ENCODE results near the gene PRRC1.

- TF ChIP-seq, protein P1, sequence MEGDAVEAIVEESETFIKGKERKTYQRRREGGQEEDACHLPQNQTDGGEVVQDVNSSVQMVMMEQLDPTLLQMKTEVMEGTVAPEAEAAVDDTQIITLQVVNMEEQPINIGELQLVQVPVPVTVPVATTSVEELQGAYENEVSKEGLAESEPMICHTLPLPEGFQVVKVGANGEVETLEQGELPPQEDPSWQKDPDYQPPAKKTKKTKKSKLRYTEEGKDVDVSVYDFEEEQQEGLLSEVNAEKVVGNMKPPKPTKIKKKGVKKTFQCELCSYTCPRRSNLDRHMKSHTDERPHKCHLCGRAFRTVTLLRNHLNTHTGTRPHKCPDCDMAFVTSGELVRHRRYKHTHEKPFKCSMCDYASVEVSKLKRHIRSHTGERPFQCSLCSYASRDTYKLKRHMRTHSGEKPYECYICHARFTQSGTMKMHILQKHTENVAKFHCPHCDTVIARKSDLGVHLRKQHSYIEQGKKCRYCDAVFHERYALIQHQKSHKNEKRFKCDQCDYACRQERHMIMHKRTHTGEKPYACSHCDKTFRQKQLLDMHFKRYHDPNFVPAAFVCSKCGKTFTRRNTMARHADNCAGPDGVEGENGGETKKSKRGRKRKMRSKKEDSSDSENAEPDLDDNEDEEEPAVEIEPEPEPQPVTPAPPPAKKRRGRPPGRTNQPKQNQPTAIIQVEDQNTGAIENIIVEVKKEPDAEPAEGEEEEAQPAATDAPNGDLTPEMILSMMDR (IDR thresholded peaks at IDR 0.05), result no peak
- no peak for TF ChIP-seq POLR2A (IDR thresholded peaks at IDR 0.05)
These were observed 1.6 kb upstream of the PRRC1 start for GRCh38 chr5:127515693-127516440.

All from Peyer's patch (tissue), 4 donors.